GM12878 (cell line): Measurements from ENCODE around the gene PRIMPOL. TPM values are rescaled to one million over a fixed set of nuclear protein-coding genes. Genes with fewer than 3 reads are reported as not detected.

Source experiments
- BCL11A ChIP-seq: IDR thresholded peaks from 2 replicates; pipeline ENCODE4 v1.6.1; 2011; ENCODE audit warnings: low read depth, low read length
- CBX3 ChIP-seq: fragments of 200-600 bp; sonication (generic); IDR thresholded peaks from 2 replicates; pipeline ENCODE4 v1.6.1; 2016; ENCODE audit warnings: low read depth, borderline replicate concordance
- E2F8 ChIP-seq: fragments of 450-650 bp; IDR thresholded peaks from 2 replicates; pipeline ENCODE4 v1.6.1; 2018; ENCODE audit warnings: mild to moderate bottlenecking, low read depth, moderate library complexity; ENCODE audit not compliant: partially characterized antibody
- FOXK2 ChIP-seq: fragments of 450-650 bp; IDR thresholded peaks from 2 replicates; pipeline ENCODE4 v1.6.1; 2017; ENCODE audit warnings: mild to moderate bottlenecking, moderate library complexity
- HCFC1 ChIP-seq: fragments of 150-350 bp; IDR thresholded peaks from 2 replicates; pipeline ENCODE4 v1.6.1; 2014; ENCODE audit warnings: low read length
- HSF1 ChIP-seq: fragments of 150-350 bp; IDR thresholded peaks from 2 replicates; pipeline ENCODE4 v1.6.1; 2014; ENCODE audit warnings: mild to moderate bottlenecking, low read depth, low read length
- IKZF2 ChIP-seq, 2 experiments: fragments of 450-650 bp; IDR thresholded peaks; 2 replicates each; pipeline ENCODE4 v1.6.1; 2017; ENCODE audit warnings: mild to moderate bottlenecking in 2 of 2, moderate library complexity in 2 of 2
- MAX ChIP-seq: IDR thresholded peaks from 2 replicates; pipeline ENCODE4 v1.6.1; 2012; ENCODE audit warnings: low read depth, low read length, improper control_type of control experiment
- NR2C1 ChIP-seq: fragments of 450-650 bp; IDR thresholded peaks from 2 replicates; pipeline ENCODE4 v1.6.1; 2017; ENCODE audit warnings: antibody characterized with exemption, mild to moderate bottlenecking, moderate library complexity
- PAX8 ChIP-seq: fragments of 450-650 bp; IDR thresholded peaks from 2 replicates; pipeline ENCODE4 v1.6.1; 2017; ENCODE audit warnings: mild to moderate bottlenecking, moderate library complexity
- PML ChIP-seq: IDR thresholded peaks from 2 replicates; pipeline ENCODE4 v1.6.1; 2012; ENCODE audit warnings: low read length, inconsistent platforms
- STAT1 ChIP-seq: fragments of 450-650 bp; conservative IDR thresholded peaks from 2 replicates; pipeline ENCODE4 v1.6.1; 2014; ENCODE audit warnings: antibody characterized with exemption, mild to moderate bottlenecking
- STAT3 ChIP-seq: IDR thresholded peaks from 2 replicates; pipeline ENCODE4 v1.6.1; 2011; ENCODE audit warnings: low read depth, low read length, improper control_type of control experiment
- ZNF207 ChIP-seq: fragments of 450-650 bp; IDR thresholded peaks from 2 replicates; pipeline ENCODE4 v1.6.1; 2014; ENCODE audit warnings: antibody characterized with exemption, mild to moderate bottlenecking, borderline replicate concordance
- polyA plus RNA-seq, 11 experiments: library from polyadenylated mRNA; depleted of rRNA in 4 of 11; unstranded in 6 of 11; stranded (reverse) in 5 of 11; fragments of >200 nt; fragmentation: Nextera tagmentation in 4 of 11; fragmentation: Illumina TruSeq in 1 of 11; extraction: Ambion mirVana in 4 of 11; extraction: Trizol in 1 of 11; gene quantifications; 1 replicate in 1 of 11; 2 replicates in 10 of 11; pipeline versions ENCODE4 v1.2.1 to v1.2.3, GENCODE V29; 2011 to 2016; ENCODE audit warnings: inconsistent platforms in 2 of 11, missing spikeins in 2 of 11, low read depth in 1 of 11
- total RNA-seq, 4 experiments: library from RNA; depleted of rRNA in 3 of 4; stranded (reverse); fragments of >200 nt in 3 of 4; fragmentation: Illumina TruSeq in 1 of 4; extraction: Trizol in 1 of 4; gene quantifications; 2 replicates each; pipeline versions ENCODE4 v1.2.1 to v1.2.3, GENCODE V29; 2013 to 2021
- TF ChIP-seq, protein P1 (sequence below): fragments of 450-650 bp; IDR thresholded peaks from 2 replicates; pipeline ENCODE4 v1.6.1; 2017; ENCODE audit warnings: mild to moderate bottlenecking, moderate library complexity

PRIMPOL gene
- total and polyA plus RNA-seq, 10 of the 15 experiments (the other 5 are each of a cell fraction or from before 2014, with no cell fraction given) = 10.6 to 23.7 (median 14.0) TPM

DNA sequence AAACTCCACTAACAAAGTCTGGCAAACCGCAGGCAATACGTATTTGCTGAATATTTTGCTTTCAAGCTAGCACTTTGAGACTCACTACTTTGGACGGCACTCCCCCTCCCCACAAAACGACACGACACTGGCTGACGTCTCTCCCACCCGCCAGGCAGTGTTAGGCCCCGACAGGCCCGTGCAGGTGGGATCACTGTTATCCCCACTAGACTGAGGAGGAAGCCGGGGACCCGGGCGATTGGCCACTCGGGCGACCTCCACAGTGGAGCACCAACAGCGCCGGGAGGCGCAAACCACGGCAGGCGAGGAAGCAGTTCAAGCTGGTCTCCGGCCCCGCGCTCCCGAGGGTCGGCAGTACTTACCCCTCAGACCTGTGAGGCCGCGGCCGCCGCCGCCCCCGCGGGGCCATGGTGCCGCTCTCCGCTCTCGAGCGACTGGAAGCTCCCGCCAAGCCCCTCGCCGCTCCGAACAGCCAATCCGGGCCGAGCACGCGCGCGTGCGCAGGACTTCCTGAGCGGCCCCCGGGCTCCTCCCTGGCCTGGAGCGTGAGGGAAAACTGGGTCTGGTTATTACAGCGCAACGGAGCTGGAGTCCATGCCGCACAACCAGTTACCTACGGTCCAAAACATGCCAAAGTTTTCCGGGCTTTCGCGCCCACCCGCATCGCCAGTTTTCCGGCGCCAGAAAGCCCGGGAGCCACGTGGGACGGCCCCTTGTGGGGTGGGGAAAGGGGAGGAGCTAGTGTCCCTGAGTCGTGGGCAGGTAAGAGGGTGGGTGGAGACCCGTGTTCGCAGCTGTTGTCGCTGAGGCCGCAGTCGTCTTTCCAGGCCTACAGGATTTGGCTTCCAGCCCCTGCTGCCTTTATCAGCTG, 84.4 kb downstream of the PRIMPOL start, which contains the start of gene CENPU (continued):
- TF ChIP-seq IKZF2 (IDR thresholded peaks at IDR 0.05) (peak; percentile 77 to 92), HCFC1 (peak; percentile 73), CBX3 (no peak), HSF1 (peak; percentile 88), PAX8 (no peak), MAX (peak; percentile 85), STAT1 (peak; percentile 97; the same call in 1 of the 2 replicates), STAT3 (peak; percentile 99), BCL11A (peak; percentile 47; the same call in 1 of the 2 replicates), E2F8 (peak; percentile 91), FOXK2 (peak; percentile 77; the same call in 1 of the 2 replicates), ZNF207 (peak; percentile 99), NR2C1 (no peak), PML (peak; percentile 73; the same call in 1 of the 2 replicates)
- TF ChIP-seq, protein P1, sequence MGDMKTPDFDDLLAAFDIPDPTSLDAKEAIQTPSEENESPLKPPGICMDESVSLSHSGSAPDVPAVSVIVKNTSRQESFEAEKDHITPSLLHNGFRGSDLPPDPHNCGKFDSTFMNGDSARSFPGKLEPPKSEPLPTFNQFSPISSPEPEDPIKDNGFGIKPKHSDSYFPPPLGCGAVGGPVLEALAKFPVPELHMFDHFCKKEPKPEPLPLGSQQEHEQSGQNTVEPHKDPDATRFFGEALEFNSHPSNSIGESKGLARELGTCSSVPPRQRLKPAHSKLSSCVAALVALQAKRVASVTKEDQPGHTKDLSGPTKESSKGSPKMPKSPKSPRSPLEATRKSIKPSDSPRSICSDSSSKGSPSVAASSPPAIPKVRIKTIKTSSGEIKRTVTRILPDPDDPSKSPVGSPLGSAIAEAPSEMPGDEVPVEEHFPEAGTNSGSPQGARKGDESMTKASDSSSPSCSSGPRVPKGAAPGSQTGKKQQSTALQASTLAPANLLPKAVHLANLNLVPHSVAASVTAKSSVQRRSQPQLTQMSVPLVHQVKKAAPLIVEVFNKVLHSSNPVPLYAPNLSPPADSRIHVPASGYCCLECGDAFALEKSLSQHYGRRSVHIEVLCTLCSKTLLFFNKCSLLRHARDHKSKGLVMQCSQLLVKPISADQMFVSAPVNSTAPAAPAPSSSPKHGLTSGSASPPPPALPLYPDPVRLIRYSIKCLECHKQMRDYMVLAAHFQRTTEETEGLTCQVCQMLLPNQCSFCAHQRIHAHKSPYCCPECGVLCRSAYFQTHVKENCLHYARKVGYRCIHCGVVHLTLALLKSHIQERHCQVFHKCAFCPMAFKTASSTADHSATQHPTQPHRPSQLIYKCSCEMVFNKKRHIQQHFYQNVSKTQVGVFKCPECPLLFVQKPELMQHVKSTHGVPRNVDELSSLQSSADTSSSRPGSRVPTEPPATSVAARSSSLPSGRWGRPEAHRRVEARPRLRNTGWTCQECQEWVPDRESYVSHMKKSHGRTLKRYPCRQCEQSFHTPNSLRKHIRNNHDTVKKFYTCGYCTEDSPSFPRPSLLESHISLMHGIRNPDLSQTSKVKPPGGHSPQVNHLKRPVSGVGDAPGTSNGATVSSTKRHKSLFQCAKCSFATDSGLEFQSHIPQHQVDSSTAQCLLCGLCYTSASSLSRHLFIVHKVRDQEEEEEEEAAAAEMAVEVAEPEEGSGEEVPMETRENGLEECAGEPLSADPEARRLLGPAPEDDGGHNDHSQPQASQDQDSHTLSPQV = no peak
